HG02840 (cell line): Measurements from ENCODE around the gene ANKRD36.
"Not testable (repeated sequence)": the region's sequence is repeated elsewhere in the genome, so short reads cannot be mapped to it uniquely, and the experiment has no call there.

Experiments
- ATAC-seq: cut with Tn5 transposase; IDR thresholded peaks from one replicate; pipeline ENCODE4 v1.9.1; 2021; ENCODE audit warnings: mild to moderate bottlenecking, moderate library complexity, moderate number of reproducible peaks; ENCODE audit not compliant: unreplicated experiment, low FRiP score

The ANKRD36 gene

GRCh38 chr2:97113050-97113881 is at the start of gene ANKRD36:
TSS of gene ANKRD36 (plus strand) at chr2:97113153. CDS start at chr2:97113740, 587 bp downstream.
- peak; percentile 92 for ATAC-seq

- not testable (repeated sequence) for ATAC-seq
These were observed 46.9 kb upstream of the ANKRD36 start for GRCh38 chr2:97066030-97066429.

- ATAC-seq: no peak
These were observed 45.5 kb upstream of the ANKRD36 start for GRCh38 chr2:97067279-97068004.

GRCh38 chr2:97068074-97068473 is 44.9 kb upstream of the ANKRD36 start:
- no peak for ATAC-seq

- not testable (repeated sequence) for ATAC-seq
These were observed 44.2 kb upstream of the ANKRD36 start for GRCh38 chr2:97068722-97069121.

GRCh38 chr2:97070915-97071314 is 42.0 kb upstream of the ANKRD36 start:
- not testable (repeated sequence) for ATAC-seq

GRCh38 chr2:97077213-97077612 is 35.7 kb upstream of the ANKRD36 start:
- not testable (repeated sequence) for ATAC-seq

GRCh38 chr2:97080855-97081254 is 32.1 kb upstream of the ANKRD36 start:
- ATAC-seq: not testable (repeated sequence)

GRCh38 chr2:97082206-97082605 is 30.7 kb upstream of the ANKRD36 start:
- ATAC-seq: not testable (repeated sequence)

- not testable (repeated sequence) for ATAC-seq
These were observed 29.4 kb upstream of the ANKRD36 start for GRCh38 chr2:97083516-97083915.

GRCh38 chr2:97085093-97085492 is 27.9 kb upstream of the ANKRD36 start:
- not testable (repeated sequence) for ATAC-seq

- not testable (repeated sequence) for ATAC-seq
These were observed 24.2 kb upstream of the ANKRD36 start for GRCh38 chr2:97088706-97089105.

GRCh38 chr2:97092946-97093345 is 20.0 kb upstream of the ANKRD36 start:
- not testable (repeated sequence) for ATAC-seq

GRCh38 chr2:97093983-97094771 is 18.8 kb upstream of the ANKRD36 start:
- ATAC-seq: not testable (repeated sequence)

GRCh38 chr2:97094772-97095611 is 18.0 kb upstream of the ANKRD36 start, which contains the start of gene FAHD2B:
TSS of gene FAHD2B (minus strand) at chr2:97094882. CDS start at chr2:97091706, 3,176 bp downstream.
- peak; percentile 71 for ATAC-seq

- ATAC-seq: no peak
These were observed 17.3 kb upstream of the ANKRD36 start for GRCh38 chr2:97095661-97096060.

GRCh38 chr2:97098786-97099372 is 14.1 kb upstream of the ANKRD36 start:
- not testable (repeated sequence) for ATAC-seq

- not testable (repeated sequence) for ATAC-seq
These were observed 6.1 kb upstream of the ANKRD36 start for GRCh38 chr2:97106878-97107277.

GRCh38 chr2:97111246-97111645 is 1.7 kb upstream of the ANKRD36 start:
- not testable (repeated sequence) for ATAC-seq
